ENCODE results near the gene MAML3.
"Not testable (repeated sequence)": the region's sequence is repeated elsewhere in the genome, so short reads cannot be mapped to it uniquely, and the experiment has no call there.

MAML3 gene

DNA sequence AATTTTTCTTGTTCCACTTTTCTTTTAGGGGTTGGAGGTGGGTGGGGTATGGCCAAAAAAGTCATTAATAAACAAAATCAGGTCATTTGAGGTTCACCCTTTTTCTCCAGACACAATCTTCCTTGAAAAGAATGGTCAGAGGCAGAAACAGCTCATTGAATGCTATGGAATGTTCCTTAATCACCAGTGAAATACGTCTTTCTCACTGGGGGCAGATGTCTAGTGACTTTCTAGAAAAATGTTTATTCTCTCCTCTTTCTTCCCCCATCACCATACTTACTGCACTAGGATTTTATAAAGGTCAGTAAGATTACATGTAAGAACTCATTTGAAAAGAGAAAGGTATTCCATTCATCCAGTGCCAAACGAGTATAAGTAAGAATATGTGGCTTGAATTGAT lies 443.9 kb downstream of the MAML3 start:
- no peak for DNase-seq

DNA sequence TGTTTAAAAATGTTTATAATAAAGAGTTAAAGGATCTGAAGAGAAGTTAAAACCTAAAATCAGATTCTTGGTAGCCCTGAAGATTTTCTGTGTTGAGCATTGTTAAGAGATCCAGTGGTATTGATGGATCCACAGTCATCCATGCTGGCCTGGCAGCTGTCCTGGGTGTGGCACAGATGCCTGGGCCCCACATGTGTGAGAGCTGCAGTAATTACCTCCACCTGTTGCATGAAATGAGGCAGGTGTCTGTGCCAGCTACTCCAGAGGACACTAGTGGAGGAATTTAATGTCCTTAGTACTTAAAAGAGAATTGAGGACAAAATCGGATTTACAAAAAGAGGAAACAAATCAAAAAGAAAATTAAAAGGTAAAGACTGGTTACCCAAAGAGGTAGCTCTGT lies 444.3 kb downstream of the MAML3 start:
- DNase-seq: no peak

DNA sequence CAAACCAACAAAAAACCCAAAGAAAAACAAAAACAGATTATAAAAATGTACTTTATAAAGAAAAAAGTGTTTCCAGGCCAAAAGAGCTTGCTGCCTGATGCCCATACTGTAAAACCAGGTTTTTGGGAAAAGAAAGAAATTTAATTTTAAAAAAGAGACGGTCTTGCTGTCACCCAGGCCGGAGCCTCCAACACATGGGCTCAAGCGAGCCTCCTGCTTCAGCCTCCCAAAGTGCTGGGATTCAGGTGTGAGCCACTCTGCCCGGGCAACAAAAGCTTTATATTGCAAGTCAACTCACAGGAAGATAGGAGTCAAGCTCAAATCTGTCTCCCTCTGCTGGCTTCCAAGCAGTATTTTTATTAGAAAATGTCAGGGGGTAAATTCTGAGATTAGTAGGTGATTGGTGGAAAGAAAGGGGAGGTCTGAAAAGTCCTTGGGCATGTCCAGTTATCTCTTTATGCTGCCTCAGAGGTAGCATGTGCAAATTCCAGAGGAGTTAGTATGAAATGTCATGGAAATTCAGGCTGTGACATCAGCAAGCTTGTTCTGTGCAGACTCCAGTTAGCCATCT lies 449.0 kb downstream of the MAML3 start:
- DNase-seq: no peak

- DNase-seq: no peak
Measured at GRCh38 chr4:139700568-139700967, 453.4 kb downstream of the MAML3 start.

DNA sequence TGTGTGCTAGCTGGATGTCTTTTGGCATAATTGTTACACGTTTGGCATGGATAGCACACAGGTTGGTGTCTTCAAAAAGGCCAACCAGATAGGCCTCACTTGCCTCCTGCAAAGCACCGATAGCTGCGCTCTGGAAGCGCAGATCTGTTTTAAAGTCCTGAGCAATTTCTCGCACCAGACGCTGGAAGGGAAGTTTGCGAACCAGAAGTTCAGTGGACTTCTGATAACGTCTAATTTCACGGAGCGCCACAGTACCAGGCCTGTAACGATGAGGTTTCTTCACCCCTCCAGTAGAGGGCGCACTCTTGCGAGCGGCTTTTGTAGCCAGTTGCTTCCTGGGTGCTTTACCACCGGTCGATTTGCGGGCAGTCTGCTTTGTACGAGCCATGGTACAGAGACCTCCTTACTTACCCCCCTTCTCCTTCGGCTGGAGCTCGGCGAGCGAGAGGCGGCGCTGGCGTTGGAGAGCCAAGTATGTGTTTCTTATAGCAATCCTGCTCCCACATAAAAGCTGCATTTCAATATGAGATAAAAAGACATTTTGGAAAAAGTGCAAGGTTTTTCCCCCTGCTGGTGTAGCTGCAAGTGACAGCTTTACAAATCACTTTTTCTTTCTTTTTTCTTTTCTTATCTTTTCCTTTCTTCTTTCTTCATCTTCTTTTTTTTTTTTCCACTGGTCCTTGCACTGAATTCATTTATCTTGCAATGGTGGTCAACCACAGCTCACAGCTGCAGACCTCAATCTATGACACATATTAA lies 455.6 kb downstream of the MAML3 start:
- not testable (repeated sequence) for DNase-seq

DNA sequence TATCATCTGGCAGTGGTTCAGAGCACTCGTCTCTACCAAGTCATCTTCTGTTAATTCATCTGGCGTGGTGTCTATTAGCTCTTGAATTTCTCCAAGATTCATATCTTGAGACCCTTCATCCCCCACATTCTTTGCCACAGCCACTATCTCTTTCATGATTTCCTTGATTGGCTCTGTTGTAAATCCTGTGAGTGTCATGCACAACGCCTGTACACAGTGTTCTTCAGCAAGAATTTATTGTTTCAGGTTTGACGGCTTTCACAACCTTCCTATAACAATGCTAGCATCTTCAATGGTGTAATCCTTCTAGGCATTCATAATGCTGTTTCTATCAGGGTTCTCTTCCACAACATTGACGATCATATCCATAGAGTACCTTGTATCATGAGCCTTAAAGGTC lies 457.5 kb downstream of the MAML3 start:
- no peak for DNase-seq

GRCh38 chr4:139694522-139695107 lies 459.4 kb downstream of the MAML3 start:
- DNase-seq: no peak

GRCh38 chr4:139692309-139693012 lies 461.5 kb downstream of the MAML3 start:
- no peak for DNase-seq

DNA sequence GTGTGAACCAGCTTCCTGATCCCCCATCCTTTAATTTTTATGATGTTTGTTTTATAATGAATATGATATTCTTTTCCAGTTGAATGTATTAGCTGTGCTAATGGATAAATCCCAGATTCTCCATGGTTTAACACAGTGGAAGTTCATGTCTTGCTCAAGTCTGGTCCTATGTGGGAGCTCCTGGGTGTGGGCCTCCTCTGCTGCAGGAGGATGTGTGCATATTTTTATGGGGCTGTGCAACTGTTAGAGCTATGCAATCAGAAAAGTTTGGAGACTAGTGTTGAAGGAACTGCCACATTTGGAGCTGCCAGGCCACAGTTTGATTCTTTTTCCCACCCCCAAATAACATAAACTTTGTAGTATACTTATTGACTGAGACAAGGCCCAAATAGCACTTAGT lies 463.6 kb downstream of the MAML3 start:
- no peak for DNase-seq

DNA sequence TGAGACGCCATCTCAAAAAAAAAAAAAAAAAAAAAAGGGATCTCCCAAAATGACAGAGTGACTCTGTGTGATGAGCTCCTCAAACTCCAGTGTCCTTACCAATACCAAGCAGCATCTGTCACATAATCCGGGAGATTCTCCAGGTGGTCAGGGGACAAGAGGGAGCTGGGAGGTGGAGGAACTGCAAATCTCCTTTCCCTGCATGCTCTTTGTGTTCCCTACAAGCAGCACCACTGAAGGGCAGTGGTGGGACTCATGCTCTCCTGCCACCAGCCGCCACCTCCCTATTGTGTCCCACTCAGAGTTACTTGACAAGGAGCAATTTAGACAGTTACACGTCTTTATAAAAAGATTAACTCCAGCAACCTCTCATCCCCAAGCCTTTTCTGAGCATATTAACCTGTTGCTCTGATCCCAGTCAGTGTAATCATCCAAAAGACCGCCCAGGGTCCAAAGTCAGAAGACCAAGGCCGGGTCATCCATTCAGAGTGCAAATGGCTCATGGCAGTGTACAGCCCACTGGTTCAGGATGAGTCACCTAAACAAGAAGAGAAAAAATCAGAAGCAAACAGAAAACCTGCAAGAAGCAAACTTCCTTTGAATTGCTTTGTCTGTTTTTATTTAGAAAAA lies 464.8 kb downstream of the MAML3 start:
- DNase-seq: no peak

- DNase-seq: no peak
Measured at GRCh38 chr4:139686988-139687387, 467.0 kb downstream of the MAML3 start.

DNA sequence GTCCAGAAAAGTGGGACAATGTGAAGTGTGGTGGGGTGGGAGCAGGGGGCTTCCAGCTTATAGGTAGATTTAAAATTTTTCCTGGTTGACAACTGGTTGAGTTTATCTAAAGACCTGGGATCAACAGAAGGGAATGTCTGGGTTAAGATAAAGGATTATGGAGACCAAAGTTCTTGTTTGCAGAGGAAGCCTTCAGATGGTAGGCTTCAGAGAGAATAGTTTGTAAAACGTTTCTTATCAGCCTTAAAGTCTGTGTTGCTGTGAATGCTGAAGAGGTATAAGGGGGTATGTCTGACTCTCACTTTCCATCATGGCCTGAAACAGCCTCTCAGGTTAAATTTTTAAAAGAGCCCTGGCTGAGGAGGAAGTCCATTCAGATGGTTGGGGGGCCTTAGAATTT lies 467.9 kb downstream of the MAML3 start:
- no peak for DNase-seq

DNA sequence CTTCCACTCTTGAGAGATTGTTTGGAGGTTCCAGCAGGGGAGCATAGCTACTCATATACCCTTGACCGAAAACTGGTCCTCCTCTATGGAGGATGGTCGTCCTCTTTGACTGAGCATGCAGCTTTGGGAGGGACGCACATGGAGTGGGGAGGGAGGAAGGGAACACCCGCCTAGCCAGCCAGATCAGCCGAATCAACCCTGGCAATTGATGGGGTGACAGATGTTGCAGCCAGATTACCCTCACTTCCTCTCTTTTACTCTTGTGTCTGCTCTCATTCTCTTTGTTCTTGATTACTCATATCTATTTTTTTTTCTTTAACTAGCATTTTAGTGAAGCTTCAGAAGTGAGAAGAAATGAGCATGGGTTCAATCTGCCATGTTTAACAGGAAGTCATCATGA lies 468.8 kb downstream of the MAML3 start:
- DNase-seq: no peak

DNA sequence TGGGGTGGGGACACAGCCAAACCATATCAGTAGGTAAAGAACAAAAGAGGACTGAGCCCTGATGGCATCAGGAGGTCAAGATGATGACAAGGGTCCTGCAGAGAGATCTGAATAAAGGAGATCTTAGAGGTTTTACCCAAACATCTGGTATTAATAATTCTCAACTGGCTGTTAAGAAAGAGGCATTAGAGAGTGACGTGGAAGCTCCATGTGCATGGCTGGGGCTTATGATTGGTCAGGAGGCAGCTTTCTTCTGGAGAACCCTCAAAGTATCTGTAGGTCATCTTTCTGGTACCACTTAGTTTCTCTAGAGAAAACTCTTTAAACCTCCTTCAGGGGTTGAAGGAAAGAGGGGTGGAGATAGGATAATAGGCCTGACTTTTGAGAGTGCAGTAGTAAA lies 469.6 kb downstream of the MAML3 start:
- DNase-seq: no peak

GRCh38 chr4:139682741-139683151 lies 471.2 kb downstream of the MAML3 start:
- no peak for DNase-seq

GRCh38 chr4:139682309-139682708 lies 471.7 kb downstream of the MAML3 start:
- DNase-seq: no peak

DNA sequence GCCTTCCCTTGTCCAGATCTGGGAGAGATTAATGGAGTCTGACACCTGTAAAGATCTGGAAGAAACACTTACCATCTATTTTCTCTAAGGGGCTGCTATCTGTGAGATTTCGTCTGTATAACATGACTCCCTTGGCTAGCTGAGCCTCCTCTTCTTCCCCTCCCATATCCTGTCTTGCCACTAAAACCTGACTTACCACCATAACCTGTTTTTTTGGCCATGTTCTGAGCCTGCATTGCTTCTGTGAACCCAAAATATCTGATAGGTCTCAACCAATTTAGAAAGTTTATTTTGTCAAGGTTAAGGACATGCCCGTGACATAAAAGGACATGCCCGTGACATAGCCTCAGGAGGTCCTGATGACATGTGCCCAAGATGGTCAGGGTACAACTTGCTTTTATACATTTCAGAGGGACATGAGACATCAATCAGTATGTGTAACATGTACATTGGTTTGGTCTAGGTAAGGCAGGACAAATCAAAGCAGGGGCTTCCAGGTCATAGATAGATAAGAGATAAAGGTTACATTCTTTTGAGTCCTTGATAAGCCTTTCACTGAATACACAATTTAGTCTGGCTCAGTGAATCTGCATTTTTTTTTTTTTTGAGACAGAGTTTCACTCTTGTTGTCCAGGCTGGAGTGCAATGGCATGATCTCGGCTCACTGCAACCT lies 476.9 kb downstream of the MAML3 start:
- no peak for DNase-seq

- no peak for DNase-seq
Measured at GRCh38 chr4:139676365-139676764, 477.6 kb downstream of the MAML3 start.

DNA sequence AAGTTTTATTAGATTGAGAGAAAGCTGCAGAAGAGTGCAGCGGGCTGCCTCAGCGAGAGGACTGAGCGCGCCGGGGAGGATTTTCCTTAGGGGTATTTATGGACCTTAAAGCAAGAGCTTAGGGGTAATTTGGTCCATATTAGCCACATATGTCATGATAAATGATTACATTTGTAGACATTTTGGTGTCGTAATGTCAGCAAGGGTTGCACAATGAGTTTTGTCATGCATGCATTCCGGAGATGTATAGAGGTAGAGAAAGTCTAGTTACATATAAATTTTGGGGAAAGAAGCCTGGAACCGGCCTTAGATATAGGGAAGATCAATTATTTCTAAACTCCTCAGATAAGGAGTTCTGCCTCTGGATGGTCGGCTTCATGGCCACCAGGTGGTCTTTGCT lies 478.3 kb downstream of the MAML3 start:
- no peak for DNase-seq

- DNase-seq: peak; percentile 98
Measured at GRCh38 chr4:139674875-139675550, 479.0 kb downstream of the MAML3 start.

DNA sequence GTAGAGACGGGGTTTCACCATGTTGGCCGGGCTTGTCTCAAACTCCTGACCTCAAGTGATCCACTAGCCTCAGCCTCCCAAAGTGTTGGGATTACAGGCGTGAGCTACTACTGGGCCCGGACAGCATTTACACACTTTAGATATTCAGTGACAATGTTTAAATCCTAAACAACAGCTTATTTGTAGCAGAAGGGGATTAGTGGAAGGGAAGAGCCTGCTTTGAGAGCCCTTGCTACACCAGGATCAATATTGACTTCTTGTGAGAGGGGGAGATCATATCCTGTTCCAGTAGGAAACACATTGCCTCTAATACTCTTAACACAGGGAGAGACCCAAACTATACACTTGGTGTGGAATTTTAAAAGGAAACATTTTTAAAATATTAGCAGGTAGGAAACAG lies 481.3 kb downstream of the MAML3 start:
- DNase-seq: no peak

DNA sequence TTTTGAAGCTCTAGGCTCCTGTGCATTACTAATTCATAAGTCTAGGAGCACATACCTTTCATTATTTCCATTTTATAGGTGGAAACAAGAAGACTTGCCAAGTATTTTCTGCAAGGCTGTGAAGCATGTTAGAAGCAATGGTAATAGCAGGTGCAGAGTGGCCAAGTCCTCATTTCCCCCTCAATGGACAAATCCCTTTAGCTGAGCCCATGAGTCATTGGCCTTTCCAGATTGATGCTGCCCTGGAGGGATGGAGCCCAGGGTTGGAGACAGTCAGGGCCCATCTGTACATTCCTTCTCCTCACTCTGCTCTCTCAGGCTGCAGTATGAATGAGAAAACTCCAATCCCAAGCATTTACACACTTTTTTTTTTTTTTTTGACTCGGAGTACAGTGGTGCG lies 481.8 kb downstream of the MAML3 start:
- no peak for DNase-seq
